Cardiac fibroblast (primary cell): ENCODE data around the gene CDC42EP1.

Experiments used
- DNase-seq, 2 donors: peaks; one replicate each; pipeline versions ENCODE4 v3.0.0 to v3.0.0-alpha.2; 2010; ENCODE audit warnings: low read depth in 2 of 2
- H3K4me3 ChIP-seq, 2 donors: replicated peaks in 1 of 2; 1 replicate in 1 of 2; 2 replicates in 1 of 2; pipeline ENCODE4 v1.5.1; 2011; ENCODE audit warnings: low read depth in 2 of 2, low read length in 2 of 2, mild to moderate bottlenecking in 2 of 2, moderate library complexity in 1 of 2
- TF ChIP-seq, protein P1 (sequence below): IDR thresholded peaks from one replicate; pipeline ENCODE4 v1.5.1; 2011; ENCODE audit warnings: low read depth, mild to moderate bottlenecking, low read length, inconsistent platforms

Gene CDC42EP1

DNA sequence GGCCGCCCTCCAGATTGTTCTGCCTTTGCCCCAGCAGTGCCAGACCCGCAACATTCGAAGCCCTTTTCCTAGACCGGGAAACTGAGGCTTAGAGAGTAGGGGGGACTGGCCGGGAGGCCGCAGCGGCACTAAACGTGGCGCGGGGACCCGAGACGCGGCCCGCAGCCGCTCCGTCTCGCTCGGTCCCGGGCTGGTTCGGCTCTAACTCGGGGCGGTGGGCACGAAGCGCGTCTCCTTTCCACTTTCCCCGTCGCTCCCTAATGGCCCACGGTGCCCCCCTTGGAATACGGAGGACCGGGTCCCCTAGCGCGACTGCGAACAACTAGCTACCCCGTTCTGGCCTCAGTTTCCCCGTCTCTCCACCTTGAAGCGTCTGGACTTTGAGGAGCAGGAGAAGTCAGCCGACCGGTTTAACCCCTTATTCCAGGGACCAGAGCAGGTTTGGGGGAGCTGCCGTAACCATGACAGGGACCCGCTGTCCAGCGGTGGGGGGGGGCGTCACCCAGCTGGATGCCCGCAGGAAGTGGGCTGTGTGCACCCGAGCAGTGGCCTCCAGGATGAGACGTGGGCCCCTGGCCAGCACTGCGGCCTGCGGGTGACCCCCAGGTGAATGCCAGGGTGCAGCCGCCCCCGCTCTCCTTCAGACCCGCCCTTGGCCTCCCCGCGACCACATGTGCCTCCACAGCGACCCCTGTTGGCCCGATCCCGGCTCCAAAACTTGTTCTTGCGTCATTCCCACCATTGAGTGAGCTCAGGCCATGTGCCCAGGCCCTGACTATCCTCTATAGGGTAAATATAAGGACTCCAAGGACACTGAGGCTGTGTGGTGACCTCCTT is 1.1 kb downstream of the CDC42EP1 start:
- DNase-seq = peak; percentile 93
- peak overlapping the region; percentile 79 to 88 for H3K4me3 ChIP-seq
- TF ChIP-seq, protein P1, sequence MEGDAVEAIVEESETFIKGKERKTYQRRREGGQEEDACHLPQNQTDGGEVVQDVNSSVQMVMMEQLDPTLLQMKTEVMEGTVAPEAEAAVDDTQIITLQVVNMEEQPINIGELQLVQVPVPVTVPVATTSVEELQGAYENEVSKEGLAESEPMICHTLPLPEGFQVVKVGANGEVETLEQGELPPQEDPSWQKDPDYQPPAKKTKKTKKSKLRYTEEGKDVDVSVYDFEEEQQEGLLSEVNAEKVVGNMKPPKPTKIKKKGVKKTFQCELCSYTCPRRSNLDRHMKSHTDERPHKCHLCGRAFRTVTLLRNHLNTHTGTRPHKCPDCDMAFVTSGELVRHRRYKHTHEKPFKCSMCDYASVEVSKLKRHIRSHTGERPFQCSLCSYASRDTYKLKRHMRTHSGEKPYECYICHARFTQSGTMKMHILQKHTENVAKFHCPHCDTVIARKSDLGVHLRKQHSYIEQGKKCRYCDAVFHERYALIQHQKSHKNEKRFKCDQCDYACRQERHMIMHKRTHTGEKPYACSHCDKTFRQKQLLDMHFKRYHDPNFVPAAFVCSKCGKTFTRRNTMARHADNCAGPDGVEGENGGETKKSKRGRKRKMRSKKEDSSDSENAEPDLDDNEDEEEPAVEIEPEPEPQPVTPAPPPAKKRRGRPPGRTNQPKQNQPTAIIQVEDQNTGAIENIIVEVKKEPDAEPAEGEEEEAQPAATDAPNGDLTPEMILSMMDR = peak; percentile 89

- DNase-seq = no peak
- peak overlapping the region; percentile 79 to 88 for H3K4me3 ChIP-seq
- TF ChIP-seq, protein P1 = no peak
These were observed 2.0 kb downstream of the CDC42EP1 start for GRCh38 chr22:37562049-37562875.

- peak overlapping the region; percentile 11 to 35 for H3K4me3 ChIP-seq
- TF ChIP-seq, protein P1 = no peak
- DNase-seq = peak; percentile 96 to 97
These were observed 3.1 kb downstream of the CDC42EP1 start for GRCh38 chr22:37563153-37564081.

DNA sequence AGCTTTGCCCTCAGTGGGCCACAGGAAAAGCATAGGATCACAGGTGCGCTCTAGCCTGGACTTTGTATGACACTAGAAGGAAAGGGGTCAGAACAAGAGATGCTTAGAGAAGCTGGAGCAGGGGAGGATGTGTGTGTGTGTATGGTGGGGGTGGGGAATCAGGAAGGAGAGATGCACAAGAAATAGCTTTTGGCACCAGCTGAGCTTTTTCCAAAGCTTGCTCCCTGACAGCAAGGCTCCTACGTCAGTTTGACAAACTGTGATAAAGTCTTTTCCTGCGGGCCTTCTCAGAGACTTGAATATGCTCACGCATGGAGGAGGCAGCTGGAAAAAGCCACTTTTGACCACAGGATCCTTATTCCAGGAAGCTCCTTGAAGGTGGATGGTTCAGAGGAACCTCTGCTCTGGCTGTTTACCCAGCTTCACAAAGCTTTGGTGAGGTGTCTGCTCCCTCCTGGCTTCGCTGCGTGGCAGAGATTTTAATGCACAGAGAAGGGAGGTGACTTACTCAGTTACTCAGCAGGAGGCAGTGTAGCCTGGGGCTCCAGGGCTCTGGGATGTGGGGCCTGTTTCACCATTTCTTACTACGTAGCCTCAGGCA is 3.9 kb downstream of the CDC42EP1 start:
- peak overlapping the region; percentile 11 to 35 for H3K4me3 ChIP-seq
- TF ChIP-seq, protein P1 = peak; percentile 6
- DNase-seq = peak; percentile 51 to 93

DNA sequence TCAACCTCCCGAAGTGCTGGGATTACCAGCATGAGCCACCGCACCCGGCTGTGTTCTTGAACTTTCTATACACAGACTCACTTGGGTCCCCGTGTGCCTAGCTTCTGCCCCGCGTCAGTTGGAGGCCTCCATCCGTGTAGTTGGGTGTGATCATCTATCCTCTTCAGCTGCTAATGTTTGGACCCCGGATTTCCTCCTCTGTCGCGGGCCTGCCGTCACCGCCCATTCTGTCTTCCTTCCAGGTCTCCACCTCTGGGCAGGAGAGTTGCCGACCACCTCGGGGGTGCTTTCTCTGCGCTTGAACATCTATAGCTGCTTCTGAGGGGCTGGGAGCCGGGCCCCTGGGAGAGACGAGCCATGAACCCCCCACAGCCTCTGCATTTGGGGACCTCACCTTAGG is 5.5 kb downstream of the CDC42EP1 start:
- DNase-seq = no peak
- H3K4me3 ChIP-seq = no peak overlapping the region
- TF ChIP-seq, protein P1 = no peak
